KOPT-K1 (cell line): Measurements from ENCODE around the gene SUDS3.
"Not testable (repeated sequence)": the region's sequence is repeated elsewhere in the genome, so short reads cannot be mapped to it uniquely, and the experiment has no call there.

Experiments used
- H3K27ac ChIP-seq: fragments of 200-600 bp; sonication (generic); 2 replicates; pipeline ENCODE4 v1.5.1; 2016; ENCODE audit warnings: antibody characterized with exemption, mild to moderate bottlenecking, low read depth, low read length; ENCODE audit not compliant: poor library complexity, severe bottlenecking
- H3K36me3 ChIP-seq: fragments of 200-600 bp; sonication (generic); 2 replicates; pipeline ENCODE4 v1.5.1; 2017; ENCODE audit warnings: antibody characterized with exemption, mild to moderate bottlenecking, low read length, moderate library complexity; ENCODE audit not compliant: insufficient read depth
- H3K9me3 ChIP-seq: fragments of 200-600 bp; sonication (generic); 2 replicates; pipeline ENCODE4 v1.5.1; 2017; ENCODE audit warnings: antibody characterized with exemption, low read length, mild to moderate bottlenecking; ENCODE audit not compliant: insufficient read depth, poor library complexity, severe bottlenecking

Gene SUDS3

GRCh38 chr12:118347916-118348315 is 28.4 kb upstream of the SUDS3 start:
- no peaks in the 10 kb centered on the region for H3K9me3 ChIP-seq
- H3K36me3 ChIP-seq, result no peaks in the 10 kb centered on the region; the same call in 1 of the 2 replicates
- H3K27ac ChIP-seq, result no peak overlapping the region

- H3K9me3 ChIP-seq, result peaks cover 17% of the 10 kb centered on the region
- H3K36me3 ChIP-seq, result peaks cover 13% of the 10 kb centered on the region
- H3K27ac ChIP-seq, result no peak overlapping the region
These were observed 25.3 kb upstream of the SUDS3 start for GRCh38 chr12:118350908-118351559.

GRCh38 chr12:118353721-118354120 is 22.6 kb upstream of the SUDS3 start:
- Histone ChIP-seq H3K36me3 (peaks cover 13% of the 10 kb centered on the region), H3K27ac (no peak overlapping the region), H3K9me3 (peaks cover 17% of the 10 kb centered on the region)

- peaks cover 17% of the 10 kb centered on the region for H3K9me3 ChIP-seq
- H3K27ac ChIP-seq, result not testable (repeated sequence)
These were observed 21.9 kb upstream of the SUDS3 start for GRCh38 chr12:118354503-118354902.

GRCh38 chr12:118354903-118355302 is 21.5 kb upstream of the SUDS3 start:
- Histone ChIP-seq H3K9me3 (peaks cover 17% of the 10 kb centered on the region), H3K36me3 (peaks cover 13% of the 10 kb centered on the region), H3K27ac (no peak overlapping the region)

More at GRCh38 chr12:118354503-118354902, 21.9 kb upstream of the SUDS3 start:
- peaks cover 13% of the 10 kb centered on the region for H3K36me3 ChIP-seq

GRCh38 chr12:118355843-118356242 is 20.5 kb upstream of the SUDS3 start:
- H3K36me3 ChIP-seq, result peaks cover 13% of the 10 kb centered on the region
- H3K9me3 ChIP-seq, result peaks cover 17% of the 10 kb centered on the region
- no peak overlapping the region for H3K27ac ChIP-seq

- Histone ChIP-seq H3K27ac (peak overlapping the region; percentile 46), H3K9me3 (peaks cover 17% of the 10 kb centered on the region), H3K36me3 (peaks cover 13% of the 10 kb centered on the region)
These were observed 19.5 kb upstream of the SUDS3 start for GRCh38 chr12:118356809-118357256.

- Histone ChIP-seq H3K27ac (peak overlapping the region; percentile 46), H3K9me3 (peaks cover 17% of the 10 kb centered on the region), H3K36me3 (peaks cover 13% of the 10 kb centered on the region)
These were observed 18.9 kb upstream of the SUDS3 start for GRCh38 chr12:118357257-118358007.

GRCh38 chr12:118358008-118358359 is 18.4 kb upstream of the SUDS3 start:
- Histone ChIP-seq H3K36me3 (peaks cover 13% of the 10 kb centered on the region), H3K27ac (peak overlapping the region; percentile 66), H3K9me3 (peaks cover 17% of the 10 kb centered on the region)

- Histone ChIP-seq H3K9me3 (peaks cover 15% of the 10 kb centered on the region), H3K27ac (peak overlapping the region; percentile 66), H3K36me3 (peaks cover 13% of the 10 kb centered on the region)
These were observed 17.5 kb upstream of the SUDS3 start for GRCh38 chr12:118358612-118359540.

GRCh38 chr12:118359541-118359915 is 16.8 kb upstream of the SUDS3 start:
- peak overlapping the region; percentile 66 for H3K27ac ChIP-seq
- H3K36me3 ChIP-seq, result peaks cover 7% of the 10 kb centered on the region
- peaks cover 8% of the 10 kb centered on the region for H3K9me3 ChIP-seq

GRCh38 chr12:118361092-118361404 is 15.3 kb upstream of the SUDS3 start:
- Histone ChIP-seq H3K36me3 (no peaks in the 10 kb centered on the region), H3K27ac (no peak overlapping the region), H3K9me3 (no peaks in the 10 kb centered on the region)

- Histone ChIP-seq H3K27ac (no peak overlapping the region), H3K9me3 (no peaks in the 10 kb centered on the region), H3K36me3 (no peaks in the 10 kb centered on the region)
These were observed 14.5 kb upstream of the SUDS3 start for GRCh38 chr12:118361889-118362288.

GRCh38 chr12:118368821-118369220 is 7.5 kb upstream of the SUDS3 start:
- Histone ChIP-seq H3K27ac (no peak overlapping the region), H3K36me3 (no peaks in the 10 kb centered on the region), H3K9me3 (no peaks in the 10 kb centered on the region)

- no peaks in the 10 kb centered on the region for H3K36me3 ChIP-seq
- no peaks in the 10 kb centered on the region for H3K9me3 ChIP-seq
- H3K27ac ChIP-seq, result no peak overlapping the region
These were observed 5.8 kb upstream of the SUDS3 start for GRCh38 chr12:118370601-118371000.
